Activated CD4-positive, alpha-beta T cell treated with anti-CD3 and anti-CD28 coated beads for 24 hours (primary cell): ENCODE results near the gene VCAN.
A peak's percentile ranks its signal among the peaks of the same experiment; 100 is the strongest.
"Not testable (repeated sequence)": the region's sequence is repeated elsewhere in the genome, so short reads cannot be mapped to it uniquely, and the experiment has no call there.

ENCODE experiments used
- DNase-seq, 2 donors: peaks; one replicate each; pipeline ENCODE4 v3.0.0-alpha.2; 2020; ENCODE audit warnings: low read depth in 2 of 2

The VCAN gene

GRCh38 chr5:83471405-83472212, at the start of gene VCAN:
Gene VCAN, plus strand, starts transcription at chr5:83471744. Its CDS starts 11,775 bp downstream, at chr5:83483519.
- no peak for DNase-seq

DNA sequence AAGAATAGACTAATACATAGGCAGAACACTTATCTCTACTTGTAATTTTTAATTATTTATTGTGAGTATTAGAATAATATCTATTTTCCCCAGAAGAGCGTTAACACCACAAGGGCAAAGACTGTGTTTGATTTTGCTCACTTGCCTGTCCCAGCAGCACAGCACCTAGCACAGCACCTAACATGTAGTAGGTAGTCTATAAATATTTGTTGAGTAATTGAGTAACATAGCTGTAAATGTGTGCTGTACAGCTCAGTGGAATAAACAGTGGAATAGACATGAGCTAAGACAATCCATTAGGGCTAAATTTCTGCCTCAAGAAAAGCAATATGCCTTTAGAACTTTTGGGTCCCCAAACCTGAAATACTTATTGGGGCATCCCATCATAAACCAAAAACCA, 49.3 kb upstream of the VCAN start:
- no peak for DNase-seq

DNA sequence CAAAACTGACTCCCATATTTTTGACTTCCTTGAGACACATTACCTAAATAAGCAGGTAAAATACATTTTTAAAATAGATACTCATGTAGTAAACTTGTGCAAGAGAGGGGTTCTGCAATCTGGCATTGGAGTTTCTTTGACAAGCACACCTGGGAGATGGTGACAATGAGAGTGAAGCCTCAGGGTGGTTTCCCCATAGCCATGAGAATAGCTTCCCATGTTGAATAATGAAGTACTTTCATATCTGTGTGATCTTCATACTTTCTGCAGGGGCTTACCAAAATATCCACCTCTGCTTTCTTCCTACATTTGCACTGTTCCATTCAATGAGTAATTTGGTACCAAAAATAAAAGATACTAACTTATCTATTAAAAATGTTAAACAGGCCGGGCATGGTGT, 44.7 kb upstream of the VCAN start:
- DNase-seq: no peak

DNA sequence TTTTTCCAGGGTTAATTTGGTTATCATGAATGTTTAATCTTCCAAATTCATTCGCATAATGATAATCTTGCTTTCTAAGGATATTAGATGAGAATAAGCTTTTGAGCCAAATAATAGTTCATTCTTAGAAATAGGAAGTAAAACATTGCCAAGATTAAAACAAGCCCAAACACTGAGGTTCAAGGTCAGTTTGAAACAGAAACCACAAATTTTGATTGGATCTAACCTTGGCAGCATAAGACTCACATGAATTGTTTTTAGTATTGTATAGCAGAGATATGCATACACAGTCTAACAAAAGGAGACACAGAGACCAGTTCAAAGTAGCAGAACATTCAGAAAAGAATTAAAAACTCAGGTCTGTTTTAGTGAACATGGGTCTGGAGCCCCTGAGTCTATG, 43.4 kb upstream of the VCAN start:
- no peak for DNase-seq

GRCh38 chr5:83428890-83429289, 42.7 kb upstream of the VCAN start:
- DNase-seq: no peak

DNA sequence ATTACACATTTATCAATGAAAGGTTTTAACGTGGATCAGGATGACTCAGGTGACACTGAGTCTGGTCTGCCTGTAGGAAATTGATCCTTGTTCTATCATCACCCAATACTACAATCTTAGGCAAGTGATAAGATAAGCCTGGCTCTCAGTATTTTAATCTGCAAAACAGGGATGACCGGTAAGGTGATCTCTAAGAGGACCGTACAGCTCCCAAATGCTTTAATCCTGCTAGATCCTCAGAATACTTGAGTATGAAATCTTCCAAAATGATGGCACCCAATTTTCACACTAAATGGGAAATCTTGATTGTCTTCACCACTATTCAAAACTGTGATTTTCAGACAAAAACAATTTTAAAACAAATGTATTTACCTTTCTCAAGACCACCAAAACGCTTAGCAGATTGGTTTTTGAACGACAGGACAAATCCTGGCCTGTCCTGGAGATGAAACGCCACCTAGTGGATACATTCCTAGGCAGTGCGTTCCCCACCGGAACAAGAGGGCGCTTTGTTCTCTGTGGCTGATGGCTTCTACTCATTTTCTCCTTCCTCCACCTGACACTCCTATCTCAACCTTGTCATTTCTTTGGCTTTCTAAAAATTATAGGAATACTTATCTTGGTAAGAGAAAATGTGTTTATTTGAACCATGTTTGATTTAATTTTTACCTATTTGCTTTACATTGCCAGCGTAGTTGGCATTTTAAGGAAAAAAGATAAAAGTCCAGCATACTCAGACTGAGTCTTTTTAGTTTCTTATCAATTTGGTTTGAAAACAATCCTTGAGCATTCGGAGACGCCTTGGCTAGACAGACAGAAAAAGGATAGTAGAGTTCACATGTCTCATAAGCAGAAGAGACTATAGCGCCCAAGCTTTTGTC, 41.2 kb upstream of the VCAN start:
- DNase-seq: peak; percentile 26 to 33

GRCh38 chr5:83433891-83434290, 37.7 kb upstream of the VCAN start:
- DNase-seq: no peak

DNA sequence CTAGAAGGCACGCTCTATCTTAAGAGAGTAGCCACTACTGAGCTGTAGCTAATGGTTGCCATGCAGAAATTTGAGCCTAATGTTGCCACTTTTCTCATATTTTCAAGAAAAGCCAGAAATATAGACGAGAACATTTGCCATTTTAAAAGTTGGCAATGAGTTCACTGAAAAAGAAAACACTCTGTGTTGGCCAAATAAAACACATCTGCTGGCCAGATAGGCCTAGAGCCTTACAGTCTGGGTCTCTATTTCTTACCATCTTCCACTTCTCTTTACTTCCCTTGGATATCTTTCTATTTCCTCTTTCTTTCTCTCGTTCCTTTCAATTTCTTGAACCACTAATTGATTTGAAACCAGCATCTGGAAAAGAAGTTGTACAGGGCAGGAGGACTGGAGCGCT, 36.6 kb upstream of the VCAN start:
- no peak for DNase-seq

- no peak for DNase-seq
Measured at GRCh38 chr5:83436276-83436675, 35.3 kb upstream of the VCAN start.

GRCh38 chr5:83437697-83438096, 33.8 kb upstream of the VCAN start:
- not testable (repeated sequence) for DNase-seq

- no peak for DNase-seq
Measured at GRCh38 chr5:83440826-83441225, 30.7 kb upstream of the VCAN start.

- DNase-seq: no peak
Measured at GRCh38 chr5:83441747-83442146, 29.8 kb upstream of the VCAN start.

DNA sequence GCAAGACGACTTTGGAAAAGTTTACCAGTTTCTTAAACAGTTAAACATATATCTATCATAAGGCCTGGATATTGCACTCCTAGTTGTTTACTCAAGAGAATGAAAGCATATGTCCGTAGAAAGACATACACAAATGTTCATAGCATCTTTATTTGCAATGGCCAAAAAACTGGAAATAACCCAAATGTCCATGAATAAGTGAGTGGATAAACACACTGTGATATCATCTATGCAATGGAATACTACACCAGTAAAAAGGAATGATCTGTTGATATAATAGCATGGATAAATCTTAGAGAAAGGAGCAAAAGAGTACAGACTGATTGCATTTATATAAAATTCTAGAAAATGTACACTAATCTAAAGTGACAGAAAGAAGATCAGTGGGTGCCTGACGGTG, 28.0 kb upstream of the VCAN start:
- no peak for DNase-seq

GRCh38 chr5:83444445-83444844, 27.1 kb upstream of the VCAN start:
- DNase-seq: no peak

- no peak for DNase-seq
Measured at GRCh38 chr5:83446253-83446947, 25.1 kb upstream of the VCAN start.

DNA sequence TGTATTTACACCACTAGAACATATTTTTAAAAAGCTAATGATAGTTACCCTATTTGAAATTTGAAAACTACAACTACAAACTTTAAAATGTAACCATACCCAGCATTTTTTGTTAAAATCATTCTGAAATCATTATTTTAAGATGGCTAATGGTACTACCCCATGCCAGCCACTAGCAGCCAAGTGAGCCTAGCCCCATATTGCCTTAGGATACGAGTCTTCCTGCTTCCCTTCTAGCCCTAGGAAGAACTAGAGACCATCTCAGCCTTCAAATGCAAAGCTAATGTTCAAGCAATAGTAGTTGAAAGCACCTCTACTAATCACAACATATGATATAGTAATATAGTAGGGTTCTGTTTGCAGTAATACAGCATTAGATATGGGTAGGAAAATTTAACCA, 24.0 kb upstream of the VCAN start:
- DNase-seq: no peak

- no peak for DNase-seq
Measured at GRCh38 chr5:83450183-83450966, 21.2 kb upstream of the VCAN start.

- no peak for DNase-seq
Measured at GRCh38 chr5:83450967-83451248, 20.6 kb upstream of the VCAN start.

DNA sequence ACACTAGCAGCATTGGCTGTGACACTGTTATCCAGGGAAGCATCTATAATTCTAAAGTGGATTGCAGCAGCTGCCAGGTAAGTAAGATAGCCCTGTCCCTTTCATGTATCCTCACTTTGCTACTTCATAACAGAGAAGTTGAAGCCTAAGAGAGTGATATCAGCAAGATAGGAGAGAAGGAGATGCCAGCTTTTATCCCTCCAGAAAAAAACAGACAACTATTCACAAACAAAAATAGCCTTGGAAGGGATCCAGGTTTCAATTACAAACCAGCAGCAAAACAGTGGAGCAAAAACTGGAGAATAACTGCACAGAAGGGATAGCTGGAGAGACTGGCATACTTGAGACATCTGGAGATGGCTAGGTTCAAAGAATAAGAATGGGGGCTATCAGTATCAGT, 19.6 kb upstream of the VCAN start:
- DNase-seq: no peak

DNA sequence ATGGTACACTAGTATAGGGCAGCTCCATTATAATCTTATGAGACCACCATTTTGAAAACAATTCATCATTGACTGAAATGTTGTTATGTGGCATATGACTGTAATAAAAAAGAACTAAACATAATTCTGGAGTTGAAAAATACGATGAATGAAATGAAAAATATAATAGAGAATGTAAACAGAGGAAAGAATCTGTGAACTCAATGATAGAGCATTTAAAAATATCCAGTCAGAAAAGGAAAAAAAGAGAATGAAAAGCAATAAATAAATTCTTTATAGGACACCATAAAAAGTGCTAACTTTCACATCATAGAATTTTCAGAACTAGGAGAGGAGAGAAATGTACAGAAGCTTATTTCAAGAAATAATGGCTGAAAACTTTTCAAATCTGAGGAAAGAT, 17.6 kb upstream of the VCAN start:
- no peak for DNase-seq

DNA sequence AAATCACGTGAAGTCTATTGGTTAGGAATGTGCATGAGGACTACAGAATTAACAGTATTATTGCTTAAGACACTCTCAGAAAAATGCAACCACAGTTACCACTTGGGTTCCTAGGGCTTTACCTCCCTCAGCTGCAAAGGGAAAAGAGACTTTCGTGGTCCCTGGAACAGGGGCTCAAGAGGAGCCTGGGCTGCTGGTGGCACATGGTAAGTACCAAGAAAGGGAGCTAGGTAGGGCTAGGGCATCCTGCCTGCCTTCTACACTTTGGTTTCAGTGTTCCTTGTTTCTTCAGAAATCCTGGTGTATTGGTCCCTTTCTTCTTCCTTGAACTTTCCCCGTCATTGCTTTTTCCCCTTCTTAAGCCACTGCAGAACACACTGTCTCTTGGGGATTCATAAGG, 7.3 kb upstream of the VCAN start:
- DNase-seq: no peak
